Nephron progenitor cell (in vitro differentiated cells): Measurements from ENCODE around the gene CCNY.

Experiments
- DNase-seq: peaks from one replicate; pipeline ENCODE4 v3.0.0; 2021
- H3K27ac Mint-ChIP-seq: 2 replicates; pipeline ENCODE4 v1.8.0; 2021; ENCODE audit warnings: mild to moderate bottlenecking, moderate library complexity, mixed read lengths
- H3K27me3 Mint-ChIP-seq: 2 replicates; pipeline ENCODE4 v1.8.0; 2021; ENCODE audit warnings: mild to moderate bottlenecking, low read depth, mixed read lengths; ENCODE audit not compliant: poor library complexity
- H3K36me3 Mint-ChIP-seq: 2 replicates; pipeline ENCODE4 v1.8.0; 2021; ENCODE audit warnings: low read depth, mixed read lengths
- H3K4me1 Mint-ChIP-seq: 2 replicates; pipeline ENCODE4 v1.8.0; 2021; ENCODE audit warnings: mixed read lengths
- H3K4me3 Mint-ChIP-seq: 2 replicates; pipeline ENCODE4 v1.8.0; 2021; ENCODE audit warnings: mild to moderate bottlenecking, moderate library complexity, mixed read lengths
- H3K9me3 Mint-ChIP-seq: 2 replicates; pipeline ENCODE4 v1.8.0; 2021; ENCODE audit warnings: mild to moderate bottlenecking, moderate library complexity, mixed read lengths
- TF ChIP-seq, protein P1 (sequence below): fragments of 200-600 bp; sonication (generic); IDR thresholded peaks from 2 replicates; pipeline ENCODE4 v1.5.0; 2021; ENCODE audit warnings: antibody characterized with exemption

The CCNY gene

DNA sequence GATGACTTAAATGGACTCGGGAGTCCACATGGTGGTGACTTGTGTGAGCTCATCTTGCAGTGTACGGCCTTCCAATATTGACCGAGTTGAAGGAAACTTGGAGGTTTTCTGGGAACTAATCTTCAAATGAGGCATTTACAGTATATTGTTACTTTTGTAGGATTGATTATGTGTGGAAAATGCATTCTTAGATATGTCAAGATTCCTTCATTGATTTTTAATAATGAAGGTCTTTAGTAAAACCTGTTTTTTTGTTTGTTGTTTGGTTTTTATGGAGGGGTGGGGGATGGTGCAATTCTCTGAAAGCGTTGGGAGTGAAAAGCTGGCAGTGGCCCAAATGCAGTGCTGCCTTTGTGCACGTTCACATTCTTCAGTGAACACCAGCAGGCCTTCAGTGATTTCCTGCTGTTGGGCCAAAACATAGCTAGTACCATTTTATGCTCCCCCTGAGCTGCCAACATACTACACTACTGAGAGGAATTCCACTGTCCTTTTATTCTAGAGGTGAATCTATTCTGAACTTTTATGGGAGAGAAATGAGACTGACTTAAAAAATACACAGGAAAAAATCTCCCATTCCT lies 50.4 kb downstream of the CCNY start:
- no peak for DNase-seq
- Mint-ChIP-seq H3K27ac (no peak overlapping the region), H3K27me3 (no peaks in the 10 kb centered on the region), H3K4me1 (peaks cover 25% of the 10 kb centered on the region), H3K36me3 (peaks cover 36% of the 10 kb centered on the region), H3K4me3 (no peak overlapping the region), H3K9me3 (peaks cover 41% of the 10 kb centered on the region)
- TF ChIP-seq, protein P1, sequence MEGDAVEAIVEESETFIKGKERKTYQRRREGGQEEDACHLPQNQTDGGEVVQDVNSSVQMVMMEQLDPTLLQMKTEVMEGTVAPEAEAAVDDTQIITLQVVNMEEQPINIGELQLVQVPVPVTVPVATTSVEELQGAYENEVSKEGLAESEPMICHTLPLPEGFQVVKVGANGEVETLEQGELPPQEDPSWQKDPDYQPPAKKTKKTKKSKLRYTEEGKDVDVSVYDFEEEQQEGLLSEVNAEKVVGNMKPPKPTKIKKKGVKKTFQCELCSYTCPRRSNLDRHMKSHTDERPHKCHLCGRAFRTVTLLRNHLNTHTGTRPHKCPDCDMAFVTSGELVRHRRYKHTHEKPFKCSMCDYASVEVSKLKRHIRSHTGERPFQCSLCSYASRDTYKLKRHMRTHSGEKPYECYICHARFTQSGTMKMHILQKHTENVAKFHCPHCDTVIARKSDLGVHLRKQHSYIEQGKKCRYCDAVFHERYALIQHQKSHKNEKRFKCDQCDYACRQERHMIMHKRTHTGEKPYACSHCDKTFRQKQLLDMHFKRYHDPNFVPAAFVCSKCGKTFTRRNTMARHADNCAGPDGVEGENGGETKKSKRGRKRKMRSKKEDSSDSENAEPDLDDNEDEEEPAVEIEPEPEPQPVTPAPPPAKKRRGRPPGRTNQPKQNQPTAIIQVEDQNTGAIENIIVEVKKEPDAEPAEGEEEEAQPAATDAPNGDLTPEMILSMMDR = no peak

DNA sequence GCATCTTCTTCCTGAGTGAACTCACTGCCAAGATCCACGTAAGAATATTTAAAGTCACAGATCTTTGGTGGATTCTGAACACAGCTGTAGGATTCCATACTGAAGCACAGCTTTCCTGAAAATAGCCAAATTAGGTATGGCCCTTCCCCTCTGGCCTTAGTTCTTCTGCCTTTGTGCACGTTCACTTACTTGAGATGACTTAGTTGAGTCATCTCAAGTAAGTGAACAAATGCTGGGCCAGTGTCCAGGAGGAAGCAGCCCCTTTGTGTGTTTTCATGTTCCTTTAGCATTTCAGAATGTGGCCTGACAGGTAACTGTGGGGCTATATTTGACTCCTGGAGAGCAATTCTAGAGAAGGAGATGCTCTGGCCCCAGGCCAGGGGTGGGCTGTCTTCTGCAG lies 51.5 kb downstream of the CCNY start:
- no peak overlapping the region for H3K4me3 Mint-ChIP-seq
- H3K27ac Mint-ChIP-seq = no peak overlapping the region
- H3K9me3 Mint-ChIP-seq = peaks cover 44% of the 10 kb centered on the region

DNA sequence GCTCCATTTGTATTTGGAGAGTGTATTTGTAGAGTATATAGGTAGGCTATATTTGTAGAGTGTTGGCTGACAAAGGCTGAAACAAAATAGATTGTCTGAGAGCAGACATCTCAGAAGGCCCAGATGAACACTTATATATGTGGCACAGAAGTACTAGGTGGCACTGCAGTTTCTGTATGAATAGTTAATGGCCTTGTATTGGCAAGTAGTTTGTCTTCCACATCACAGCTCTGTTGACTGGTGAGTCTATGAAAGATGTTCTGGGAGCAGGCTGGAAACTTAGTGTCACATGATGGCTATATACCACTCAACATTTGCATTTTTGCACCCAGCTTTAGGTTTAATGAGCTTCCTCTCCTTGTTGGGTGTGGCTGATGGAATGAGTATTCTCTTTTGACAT lies 51.9 kb downstream of the CCNY start:
- Mint-ChIP-seq H3K4me3 (no peak overlapping the region), H3K9me3 (peaks cover 44% of the 10 kb centered on the region), H3K4me1 (peaks cover 31% of the 10 kb centered on the region), H3K27me3 (no peaks in the 10 kb centered on the region), H3K36me3 (peaks cover 36% of the 10 kb centered on the region), H3K27ac (no peak overlapping the region)
- DNase-seq = no peak
- TF ChIP-seq, protein P1 = no peak

More for the DNA sequence above, 51.5 kb downstream of the CCNY start:
- Mint-ChIP-seq H3K4me1 (peaks cover 27% of the 10 kb centered on the region), H3K36me3 (peaks cover 36% of the 10 kb centered on the region), H3K27me3 (no peaks in the 10 kb centered on the region)
- no peak for DNase-seq
- TF ChIP-seq, protein P1 = no peak

DNA sequence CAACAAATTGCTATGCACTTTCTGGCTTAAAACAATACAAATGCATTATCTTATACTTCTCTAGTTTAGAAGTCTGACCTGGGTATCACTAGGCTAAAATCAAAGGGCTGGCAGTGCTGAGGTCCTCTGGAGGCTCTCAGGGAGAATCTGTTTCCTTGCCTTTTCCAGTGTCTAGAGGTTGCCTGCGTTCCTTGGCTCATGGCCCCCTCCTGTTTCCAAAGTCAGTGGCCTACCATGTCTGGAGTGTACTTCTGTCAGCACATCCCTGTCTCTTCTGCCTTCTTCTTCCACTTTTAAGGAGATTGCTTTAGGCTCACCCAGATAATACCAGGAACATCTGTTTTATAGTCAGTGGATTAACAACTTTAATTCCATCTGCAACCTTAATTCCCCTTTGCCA lies 52.4 kb downstream of the CCNY start:
- Mint-ChIP-seq H3K9me3 (peaks cover 44% of the 10 kb centered on the region), H3K4me1 (peaks cover 36% of the 10 kb centered on the region), H3K27me3 (no peaks in the 10 kb centered on the region), H3K36me3 (peaks cover 36% of the 10 kb centered on the region), H3K27ac (no peak overlapping the region), H3K4me3 (no peak overlapping the region)
- TF ChIP-seq, protein P1 = no peak
- DNase-seq = no peak

DNA sequence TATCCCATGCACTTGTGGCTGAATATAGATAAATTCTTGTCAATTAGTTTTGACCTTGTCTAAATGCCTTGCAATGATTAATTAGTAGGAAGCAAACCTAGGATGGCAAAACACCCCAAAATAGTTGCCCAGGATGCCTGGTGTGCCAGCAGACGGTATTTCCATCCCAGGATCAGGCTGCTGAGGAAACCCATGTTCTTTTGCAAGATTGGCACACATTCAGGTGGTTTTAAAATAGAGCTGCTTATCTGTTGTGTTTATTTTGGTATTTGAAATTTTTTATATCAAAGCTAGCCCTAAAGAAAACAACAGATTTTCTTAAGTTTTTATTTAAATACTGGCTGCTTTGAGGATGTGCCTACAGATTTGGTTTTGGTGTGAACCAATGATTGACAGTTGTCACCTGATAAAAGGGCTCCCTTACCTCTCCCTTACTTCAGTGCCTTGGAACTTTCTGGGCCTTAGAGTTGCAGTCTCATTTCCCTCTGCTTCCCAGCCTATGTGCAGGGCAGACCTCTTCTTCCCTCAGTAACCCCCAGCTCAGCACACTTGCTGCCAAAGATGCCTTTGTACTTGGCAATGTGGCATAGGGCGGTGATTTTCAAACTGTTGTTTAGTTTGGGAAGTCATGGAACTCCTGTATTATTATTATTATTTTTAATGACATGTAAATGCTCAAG lies 54.0 kb downstream of the CCNY start:
- H3K27ac Mint-ChIP-seq = no peak overlapping the region
- TF ChIP-seq, protein P1 = no peak
- H3K36me3 Mint-ChIP-seq = peaks cover 31% of the 10 kb centered on the region
- no peak for DNase-seq
- H3K4me3 Mint-ChIP-seq = no peak overlapping the region
- H3K9me3 Mint-ChIP-seq = peaks cover 40% of the 10 kb centered on the region
- peaks cover 52% of the 10 kb centered on the region for H3K4me1 Mint-ChIP-seq
- no peaks in the 10 kb centered on the region for H3K27me3 Mint-ChIP-seq

DNA sequence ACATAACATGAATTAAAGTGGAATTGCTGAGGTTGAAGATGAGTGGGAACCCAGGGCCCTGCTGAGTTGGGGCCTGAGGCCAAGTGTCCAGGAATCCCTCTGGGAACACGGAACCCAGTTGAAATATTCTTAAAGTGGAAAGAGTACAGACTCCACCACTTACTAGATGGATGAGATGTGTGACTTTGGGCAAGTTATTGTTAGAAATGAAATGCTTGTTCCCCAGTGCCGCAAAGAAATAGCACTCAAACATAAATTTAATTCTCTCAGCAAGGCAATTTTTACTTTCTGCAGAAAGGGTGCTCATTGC lies 54.5 kb downstream of the CCNY start:
- Mint-ChIP-seq H3K9me3 (peaks cover 40% of the 10 kb centered on the region), H3K27me3 (no peaks in the 10 kb centered on the region), H3K4me3 (no peak overlapping the region), H3K4me1 (peaks cover 57% of the 10 kb centered on the region), H3K27ac (no peak overlapping the region), H3K36me3 (peaks cover 26% of the 10 kb centered on the region)
- DNase-seq = no peak
- TF ChIP-seq, protein P1 = no peak
